GM12878 (cell line): ENCODE measurements around the gene KTN1. TPM values are rescaled to one million over a fixed set of nuclear protein-coding genes. Genes with fewer than 3 reads are reported as not detected.

ENCODE experiments used
- BCLAF1 ChIP-seq: fragments of 450-650 bp; IDR thresholded peaks from 2 replicates; pipeline ENCODE4 v1.6.1; 2017; ENCODE audit warnings: antibody characterized with exemption, mild to moderate bottlenecking, moderate library complexity
- BHLHE40 ChIP-seq, 2 experiments: fragments of 450-650 bp in 1 of 2; IDR thresholded peaks; 2 replicates each; pipeline ENCODE4 v1.6.1; 2011 to 2017; ENCODE audit warnings: low read depth in 2 of 2, borderline replicate concordance in 1 of 2, improper control_type of control experiment in 1 of 2, low read length in 1 of 2, mild to moderate bottlenecking in 1 of 2
- CBX3 ChIP-seq: fragments of 200-600 bp; sonication (generic); IDR thresholded peaks from 2 replicates; pipeline ENCODE4 v1.6.1; 2016; ENCODE audit warnings: low read depth, borderline replicate concordance
- CEBPB ChIP-seq, 2 experiments: fragments of 150-350 bp in 1 of 2; IDR thresholded peaks; 2 replicates each; pipeline ENCODE4 v1.6.1; 2012 to 2014; ENCODE audit warnings: low read depth in 2 of 2, low read length in 2 of 2, borderline replicate concordance in 1 of 2, inconsistent platforms in 1 of 2
- HCFC1 ChIP-seq: fragments of 150-350 bp; IDR thresholded peaks from 2 replicates; pipeline ENCODE4 v1.6.1; 2014; ENCODE audit warnings: low read length
- IKZF2 ChIP-seq, 2 experiments: fragments of 450-650 bp; IDR thresholded peaks; 2 replicates each; pipeline ENCODE4 v1.6.1; 2017; ENCODE audit warnings: mild to moderate bottlenecking in 2 of 2, moderate library complexity in 2 of 2
- IRF3 ChIP-seq: fragments of 450-650 bp; IDR thresholded peaks from 2 replicates; pipeline ENCODE4 v1.6.1; 2014; ENCODE audit warnings: mild to moderate bottlenecking
- IRF4 ChIP-seq: IDR thresholded peaks from 2 replicates; pipeline ENCODE4 v1.6.1; 2011; ENCODE audit warnings: low read depth, low read length
- JUNB ChIP-seq: IDR thresholded peaks from 2 replicates; pipeline ENCODE4 v1.6.1; 2016; ENCODE audit warnings: antibody characterized with exemption, mild to moderate bottlenecking
- KLF5 ChIP-seq: fragments of 450-650 bp; IDR thresholded peaks from 2 replicates; pipeline ENCODE4 v1.6.1; 2014; ENCODE audit warnings: mild to moderate bottlenecking; ENCODE audit not compliant: partially characterized antibody
- MEF2B ChIP-seq: fragments of 450-650 bp; IDR thresholded peaks from 2 replicates; pipeline ENCODE4 v1.6.1; 2018; ENCODE audit warnings: mild to moderate bottlenecking, moderate library complexity; ENCODE audit not compliant: partially characterized antibody, poor library complexity, severe bottlenecking
- POLR2A ChIP-seq: IDR thresholded peaks from 2 replicates; pipeline ENCODE4 v1.6.1; 2011; ENCODE audit warnings: low read depth, mild to moderate bottlenecking, low read length
- POLR2AphosphoS5 ChIP-seq: IDR thresholded peaks from 2 replicates; pipeline ENCODE4 v1.6.1; 2011; ENCODE audit warnings: mild to moderate bottlenecking, low read length, inconsistent platforms
- RCOR1 ChIP-seq: conservative IDR thresholded peaks from 2 replicates; pipeline ENCODE4 v1.6.1; 2012; ENCODE audit warnings: low read depth, low read length, improper control_type of control experiment
- SKIL ChIP-seq: fragments of 450-650 bp; IDR thresholded peaks from 2 replicates; pipeline ENCODE4 v1.6.1; 2017; ENCODE audit warnings: mild to moderate bottlenecking, low read depth, inconsistent platforms; ENCODE audit not compliant: poor library complexity, severe bottlenecking
- SMAD5 ChIP-seq: IDR thresholded peaks from 2 replicates; pipeline ENCODE4 v1.6.1; 2016; ENCODE audit warnings: antibody characterized with exemption, low read depth
- SP1 ChIP-seq: IDR thresholded peaks from one replicate; pipeline ENCODE4 v1.6.1; 2011; ENCODE audit warnings: low read depth, low read length
- STAT1 ChIP-seq: fragments of 450-650 bp; conservative IDR thresholded peaks from 2 replicates; pipeline ENCODE4 v1.6.1; 2014; ENCODE audit warnings: antibody characterized with exemption, mild to moderate bottlenecking
- TAF1 ChIP-seq: IDR thresholded peaks from 2 replicates; pipeline ENCODE4 v1.6.1; 2011; ENCODE audit warnings: mild to moderate bottlenecking, low read depth, low read length, borderline replicate concordance
- TBL1XR1 ChIP-seq: IDR thresholded peaks from 2 replicates; pipeline ENCODE4 v1.6.1; 2012; ENCODE audit warnings: low read depth, low read length, improper control_type of control experiment
- ZNF274 ChIP-seq: IDR thresholded peaks from one replicate; pipeline ENCODE4 v1.8.0; 2011; ENCODE audit not compliant: insufficient read length, insufficient read depth
- ZNF592 ChIP-seq: fragments of 450-650 bp; IDR thresholded peaks from 2 replicates; pipeline ENCODE4 v1.6.1; 2017; ENCODE audit warnings: mild to moderate bottlenecking, moderate library complexity
- polyA plus RNA-seq, 11 experiments: library from polyadenylated mRNA; depleted of rRNA in 4 of 11; unstranded in 6 of 11; stranded (reverse) in 5 of 11; fragments of >200 nt; fragmentation: Nextera tagmentation in 4 of 11; fragmentation: Illumina TruSeq in 1 of 11; extraction: Ambion mirVana in 4 of 11; extraction: Trizol in 1 of 11; gene quantifications; 1 replicate in 1 of 11; 2 replicates in 10 of 11; pipeline versions ENCODE4 v1.2.1 to v1.2.3, GENCODE V29; 2011 to 2016; ENCODE audit warnings: inconsistent platforms in 2 of 11, missing spikeins in 2 of 11, low read depth in 1 of 11
- total RNA-seq, 4 experiments: library from RNA; depleted of rRNA in 3 of 4; stranded (reverse); fragments of >200 nt in 3 of 4; fragmentation: Illumina TruSeq in 1 of 4; extraction: Trizol in 1 of 4; gene quantifications; 2 replicates each; pipeline versions ENCODE4 v1.2.1 to v1.2.3, GENCODE V29; 2013 to 2021

The KTN1 gene
- total and polyA plus RNA-seq, 10 of the 15 experiments (the other 5 are each of a cell fraction or from before 2014, with no cell fraction given): 50.6 to 154 (median 84.2) TPM

GRCh38 chr14:55546212-55546874 lies 33.7 kb upstream of the KTN1 start (continued):
- no peak for TF ChIP-seq ZNF592
- TF ChIP-seq ZNF274: no peak
- peak; percentile 28 for TF ChIP-seq SKIL
- TF ChIP-seq CBX3: no peak
- no peak for TF ChIP-seq RCOR1
- no peak for TF ChIP-seq TBL1XR1
- no peak for TF ChIP-seq POLR2AphosphoS5
- no peak for TF ChIP-seq BCLAF1
- no peak for TF ChIP-seq BHLHE40 (IDR thresholded peaks at IDR 0.05; ENCODE audit: borderline replicate concordance in 1 of 2, low read depth in 2 of 2, low read length in 1 of 2)
- TF ChIP-seq STAT1: no peak
- TF ChIP-seq IRF3: no peak
- TF ChIP-seq IRF4: no peak
- TF ChIP-seq TAF1: no peak
- no peak for TF ChIP-seq POLR2A
- peak; percentile 36 to 39; a peak in 2 of 4 replicates for TF ChIP-seq IKZF2 (IDR thresholded peaks at IDR 0.05)
- no peak for TF ChIP-seq SMAD5
- no peak for TF ChIP-seq CEBPB (IDR thresholded peaks at IDR 0.05; ENCODE audit: borderline replicate concordance in 1 of 2, low read depth in 2 of 2, low read length in 2 of 2)
- peak; percentile 65 for TF ChIP-seq MEF2B
- no peak for TF ChIP-seq JUNB
- TF ChIP-seq SP1: no peak
- TF ChIP-seq KLF5: no peak
- TF ChIP-seq HCFC1: no peak
